ENCODE data around the gene TNNC1. TPM values are rescaled to one million over a fixed set of nuclear protein-coding genes. Genes with fewer than 3 reads are reported as not detected.

Gene TNNC1
- total RNA-seq, 3 donors from 2014 or later (not counting 1 experiment from before 2014, with no cell fraction given) = 1.1 to 1.2 TPM; not detected in 1

Other genes with a start within 250 kb of the TNNC1 start
- gene TLR9, start 228.4 kb downstream of the TNNC1 start, total RNA-seq = under 1 TPM in 2 of 3 donors, not detected in 1; 0.20 to 0.21 TPM
- gene TWF2, start 214.9 kb downstream of the TNNC1 start, total RNA-seq = 10 to 100 TPM; 49.2 to 76.6 (median 52.0) TPM
- 10 to 100 TPM; 66.0 to 83.7 (median 77.8) TPM for gene PPM1M, start 208.3 kb downstream of the TNNC1 start, total RNA-seq
- 100 to 1,000 TPM; 108 to 131 (median 109) TPM for gene WDR82, start 175.4 kb downstream of the TNNC1 start, total RNA-seq
- 10 to 100 TPM; 43.3 to 60.8 (median 45.2) TPM for gene GLYCTK, start 166.2 kb downstream of the TNNC1 start, total RNA-seq
- gene DNAH1, start 137.7 kb downstream of the TNNC1 start, total RNA-seq = 10 to 100 TPM; 72.3 to 81.7 (median 74.2) TPM
- gene BAP1, start 44.0 kb downstream of the TNNC1 start, total RNA-seq = 100 to 1,000 TPM; 141 to 154 (median 145) TPM
- gene PHF7, start 43.4 kb downstream of the TNNC1 start, total RNA-seq = 10 to 100 TPM; 10.9 to 13.5 (median 13.5) TPM
- under 1 TPM in 2 of 3 donors, not detected in 1; 0.07 to 0.55 TPM for gene SEMA3G, start 8.9 kb downstream of the TNNC1 start, total RNA-seq
- gene NISCH, start 1.6 kb upstream of the TNNC1 start, total RNA-seq = 100 to 1,000 TPM; 162 to 191 (median 175) TPM
- gene STAB1, start 41.3 kb upstream of the TNNC1 start, total RNA-seq = 10 to 100 TPM in 1 of 3 donors, 1 to 10 TPM in 2; 1.8 to 26.5 (median 5.9) TPM
- gene NT5DC2, start 79.8 kb upstream of the TNNC1 start, total RNA-seq = 10 to 100 TPM in 1 of 3 donors, 1 to 10 TPM in 2; 2.2 to 10.7 (median 2.2) TPM
- gene UQCC5, start 82.6 kb upstream of the TNNC1 start, total RNA-seq = 1 to 10 TPM; 4.1 to 9.5 (median 7.3) TPM
- gene PBRM1, start 231.9 kb upstream of the TNNC1 start, total RNA-seq = 10 to 100 TPM; 70.2 to 79.7 (median 76.6) TPM
- gene GNL3, start 232.0 kb upstream of the TNNC1 start, total RNA-seq = 10 to 100 TPM; 70.7 to 81.1 (median 70.9) TPM

Data from natural killer cell (primary cell).